ENCODE measurements around the gene RBM22. TPM values are rescaled to one million over a fixed set of nuclear protein-coding genes. Genes with fewer than 3 reads are reported as not detected.

RBM22 gene
- total RNA-seq, 1 donor = 27.1 TPM

GRCh38 chr5:150738862-150739261, 38.0 kb upstream of the RBM22 start:
- DNase-seq (ENCODE audit: insufficient read length, low spot score, missing footprints) = no peak
- Histone ChIP-seq H3K4me1 (ENCODE audit: insufficient read depth, low read length) (no peaks in the 10 kb centered on the region), H3K79me2 (ENCODE audit: insufficient read depth, low read length) (peaks cover 84% of the 10 kb centered on the region), H2AFZ (ENCODE audit: low read length) (no peak overlapping the region), H3K4me2 (ENCODE audit: insufficient read depth, low read length) (no peak overlapping the region), H3K27ac (ENCODE audit: low read depth, low read length) (no peak overlapping the region), H3K4me3 (ENCODE audit: insufficient read depth, low read length) (no peak overlapping the region), H4K20me1 (ENCODE audit: insufficient read depth, low read length) (peaks cover 34% of the 10 kb centered on the region), H3K27me3 (ENCODE audit: insufficient read depth, low read length) (no peaks in the 10 kb centered on the region), H3K36me3 (ENCODE audit: insufficient read depth, low read length) (peaks cover 11% of the 10 kb centered on the region), H3K9me3 (ENCODE audit: low read depth, low read length) (no peaks in the 10 kb centered on the region)
- no peak for TF ChIP-seq CTCF (IDR thresholded peaks at IDR 0.05; ENCODE audit: extremely low read depth, low read depth, low read length)

GRCh38 chr5:150734579-150735384, 33.9 kb upstream of the RBM22 start:
- no peak overlapping the region for H3K27ac ChIP-seq (ENCODE audit: low read depth, low read length)
- peaks cover 31% of the 10 kb centered on the region for H4K20me1 ChIP-seq (ENCODE audit: insufficient read depth, low read length)
- no peak overlapping the region for H2AFZ ChIP-seq (ENCODE audit: low read length)
- H3K36me3 ChIP-seq (ENCODE audit: insufficient read depth, low read length) = peaks cover 40% of the 10 kb centered on the region
- H3K79me2 ChIP-seq (ENCODE audit: insufficient read depth, low read length) = peaks cover 69% of the 10 kb centered on the region
- H3K4me3 ChIP-seq (ENCODE audit: insufficient read depth, low read length) = no peak overlapping the region
- TF ChIP-seq CTCF (IDR thresholded peaks at IDR 0.05; ENCODE audit: extremely low read depth, low read depth, low read length) = no peak
- no peaks in the 10 kb centered on the region for H3K4me1 ChIP-seq (ENCODE audit: insufficient read depth, low read length)
- H3K9me3 ChIP-seq (ENCODE audit: low read depth, low read length) = no peaks in the 10 kb centered on the region
- H3K27me3 ChIP-seq (ENCODE audit: insufficient read depth, low read length) = no peaks in the 10 kb centered on the region
- H3K4me2 ChIP-seq (ENCODE audit: insufficient read depth, low read length) = no peak overlapping the region
- no peak for DNase-seq (ENCODE audit: insufficient read length, low spot score, missing footprints)

- peaks cover 62% of the 10 kb centered on the region for H3K36me3 ChIP-seq (ENCODE audit: insufficient read depth, low read length)
- TF ChIP-seq CTCF (IDR thresholded peaks at IDR 0.05; ENCODE audit: extremely low read depth, low read depth, low read length) = no peak
- no peak for DNase-seq (ENCODE audit: insufficient read length, low spot score, missing footprints)
These were observed 30.9 kb upstream of the RBM22 start for GRCh38 chr5:150731669-150732242.

GRCh38 chr5:150729859-150730258, 29.0 kb upstream of the RBM22 start:
- Histone ChIP-seq H4K20me1 (ENCODE audit: insufficient read depth, low read length) (peaks cover 8% of the 10 kb centered on the region), H3K9me3 (ENCODE audit: low read depth, low read length) (no peaks in the 10 kb centered on the region), H3K36me3 (ENCODE audit: insufficient read depth, low read length) (peaks cover 76% of the 10 kb centered on the region), H3K27me3 (ENCODE audit: insufficient read depth, low read length) (no peaks in the 10 kb centered on the region), H3K79me2 (ENCODE audit: insufficient read depth, low read length) (peaks cover 20% of the 10 kb centered on the region), H3K4me1 (ENCODE audit: insufficient read depth, low read length) (no peaks in the 10 kb centered on the region), H2AFZ (ENCODE audit: low read length) (no peak overlapping the region), H3K27ac (ENCODE audit: low read depth, low read length) (no peak overlapping the region), H3K4me2 (ENCODE audit: insufficient read depth, low read length) (no peak overlapping the region), H3K4me3 (ENCODE audit: insufficient read depth, low read length) (no peak overlapping the region)
- no peak for DNase-seq (ENCODE audit: insufficient read length, low spot score, missing footprints)
- no peak for TF ChIP-seq CTCF (IDR thresholded peaks at IDR 0.05; ENCODE audit: extremely low read depth, low read depth, low read length)

More at GRCh38 chr5:150731669-150732242, 30.9 kb upstream of the RBM22 start:
- H3K27me3 ChIP-seq (ENCODE audit: insufficient read depth, low read length) = no peaks in the 10 kb centered on the region
- no peak overlapping the region for H3K4me2 ChIP-seq (ENCODE audit: insufficient read depth, low read length)
- H3K4me1 ChIP-seq (ENCODE audit: insufficient read depth, low read length) = no peaks in the 10 kb centered on the region
- no peaks in the 10 kb centered on the region for H3K9me3 ChIP-seq (ENCODE audit: low read depth, low read length)
- H2AFZ ChIP-seq (ENCODE audit: low read length) = no peak overlapping the region
- H3K4me3 ChIP-seq (ENCODE audit: insufficient read depth, low read length) = no peak overlapping the region
- no peak overlapping the region for H3K27ac ChIP-seq (ENCODE audit: low read depth, low read length)
- peaks cover 39% of the 10 kb centered on the region for H3K79me2 ChIP-seq (ENCODE audit: insufficient read depth, low read length)
- peaks cover 18% of the 10 kb centered on the region for H4K20me1 ChIP-seq (ENCODE audit: insufficient read depth, low read length)
